G401.6 (cell line): Measurements from ENCODE around the gene ANKRD28.
A peak's percentile ranks its signal among the peaks of the same experiment; 100 is the strongest.

Experiments
- FAIRE-seq: peaks from 2 replicates; lab custom pipeline; 2012; peaks lifted over from hg19 to GRCh38; lab: Jason Lieb, UNC

ANKRD28 gene

DNA sequence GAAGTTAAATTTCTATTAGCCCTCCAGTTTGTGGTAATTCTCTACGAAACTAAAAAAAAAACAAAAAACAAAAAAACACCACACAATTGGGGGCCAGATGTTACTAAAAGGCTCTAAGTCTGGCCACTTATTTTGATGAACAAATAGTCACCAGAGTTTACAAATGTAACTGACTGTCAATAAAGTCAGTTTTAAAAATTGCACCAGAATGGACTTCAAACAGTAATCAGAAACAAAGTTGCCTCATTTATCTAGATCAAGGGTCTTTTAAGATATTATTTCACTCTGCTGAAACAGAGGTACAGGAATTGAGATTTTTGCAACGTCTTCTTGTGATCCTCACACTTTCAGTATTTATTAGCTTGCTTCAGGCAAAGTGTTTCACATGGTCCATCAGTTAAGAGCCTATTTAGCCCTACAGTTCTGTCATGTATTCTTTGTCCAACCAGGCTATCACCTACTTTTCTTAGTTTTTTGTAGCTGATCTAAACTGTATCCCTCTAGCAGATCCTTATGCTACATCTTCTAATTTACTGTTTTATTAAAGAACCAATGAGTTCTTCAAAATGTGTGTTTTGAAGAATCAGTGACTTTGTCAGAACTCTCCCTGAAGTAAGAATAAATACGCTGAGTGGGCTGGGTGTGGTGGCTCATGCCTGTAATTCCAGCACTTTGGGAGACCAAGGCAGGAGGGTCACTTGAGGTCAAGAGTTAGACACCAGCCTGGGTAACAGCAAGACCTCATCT lies 74.7 kb downstream of the ANKRD28 start:
- no peak for FAIRE-seq

DNA sequence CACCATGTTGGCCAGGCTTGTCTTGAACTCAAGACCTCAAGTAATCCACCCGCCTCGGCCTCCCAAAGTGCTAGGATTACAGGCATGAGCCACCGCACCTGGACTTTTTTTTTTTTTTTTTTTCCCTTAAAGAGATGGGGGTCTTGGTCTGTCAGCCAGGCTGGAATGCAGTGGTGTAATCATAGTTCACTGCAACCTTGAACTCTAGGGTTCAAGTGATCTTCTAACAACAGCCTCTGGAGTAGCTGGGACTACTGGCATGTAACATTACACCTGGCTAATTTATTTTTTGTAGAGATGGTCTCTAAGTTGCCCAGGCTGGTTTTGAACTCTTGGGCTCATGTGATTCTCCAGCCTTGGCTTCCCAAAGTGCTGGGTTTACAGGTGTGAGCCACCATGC lies 81.6 kb downstream of the ANKRD28 start:
- no peak for FAIRE-seq

DNA sequence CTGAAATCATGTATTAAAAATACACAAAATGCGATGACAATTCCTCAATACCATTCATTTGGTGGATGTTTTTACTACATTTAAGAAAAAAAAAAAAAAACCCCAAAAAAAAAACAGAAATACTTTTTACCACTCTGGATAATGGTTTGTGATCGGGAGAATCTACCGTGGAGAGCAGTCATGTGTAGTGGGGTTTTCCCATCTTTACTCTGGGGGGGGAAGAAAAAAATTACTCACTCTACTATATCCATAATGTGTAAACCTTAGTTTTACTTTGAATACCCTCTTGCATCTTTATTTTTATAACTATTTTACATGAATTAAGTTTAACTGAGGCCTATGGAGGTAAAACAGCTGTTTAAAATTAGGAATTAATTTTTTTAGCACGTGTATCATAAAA lies 83.3 kb downstream of the ANKRD28 start:
- FAIRE-seq, result no peak

DNA sequence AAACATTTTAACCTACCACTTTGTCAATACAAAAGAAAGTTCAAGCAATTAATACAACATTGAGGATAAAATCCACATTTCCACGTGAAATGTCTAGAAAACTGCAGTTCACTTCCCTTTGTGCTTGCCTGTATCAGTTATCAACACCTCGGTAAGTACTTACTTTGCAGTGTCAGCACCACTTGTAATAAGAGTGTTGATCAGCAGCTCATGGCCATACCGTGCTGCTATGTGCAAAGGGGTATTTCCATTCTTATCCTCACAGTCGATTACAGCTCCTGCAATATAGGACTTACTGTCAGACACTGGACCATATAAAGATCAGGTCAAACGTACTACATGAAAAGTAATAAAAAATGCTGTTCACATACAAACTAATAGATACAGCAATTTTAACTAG lies 84.4 kb downstream of the ANKRD28 start:
- no peak for FAIRE-seq

DNA sequence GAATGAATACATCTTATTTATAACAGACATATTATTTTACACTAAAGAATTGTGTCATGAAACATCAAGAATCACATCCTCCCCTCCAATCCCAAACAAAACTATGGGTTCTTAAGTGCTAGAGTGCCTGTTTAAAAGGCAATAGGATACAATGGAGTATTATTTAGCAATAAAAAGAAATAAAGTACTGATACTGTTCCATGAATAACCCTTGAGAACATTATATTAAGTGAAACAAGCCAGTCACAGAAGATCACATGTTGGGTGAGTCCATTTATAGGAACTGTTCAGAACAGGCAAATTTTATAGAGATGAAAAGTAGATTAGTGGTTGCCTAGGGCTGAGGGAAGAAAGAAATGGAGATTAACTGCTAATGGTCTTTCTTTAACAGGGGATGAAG lies 86.5 kb downstream of the ANKRD28 start:
- FAIRE-seq, result no peak

DNA sequence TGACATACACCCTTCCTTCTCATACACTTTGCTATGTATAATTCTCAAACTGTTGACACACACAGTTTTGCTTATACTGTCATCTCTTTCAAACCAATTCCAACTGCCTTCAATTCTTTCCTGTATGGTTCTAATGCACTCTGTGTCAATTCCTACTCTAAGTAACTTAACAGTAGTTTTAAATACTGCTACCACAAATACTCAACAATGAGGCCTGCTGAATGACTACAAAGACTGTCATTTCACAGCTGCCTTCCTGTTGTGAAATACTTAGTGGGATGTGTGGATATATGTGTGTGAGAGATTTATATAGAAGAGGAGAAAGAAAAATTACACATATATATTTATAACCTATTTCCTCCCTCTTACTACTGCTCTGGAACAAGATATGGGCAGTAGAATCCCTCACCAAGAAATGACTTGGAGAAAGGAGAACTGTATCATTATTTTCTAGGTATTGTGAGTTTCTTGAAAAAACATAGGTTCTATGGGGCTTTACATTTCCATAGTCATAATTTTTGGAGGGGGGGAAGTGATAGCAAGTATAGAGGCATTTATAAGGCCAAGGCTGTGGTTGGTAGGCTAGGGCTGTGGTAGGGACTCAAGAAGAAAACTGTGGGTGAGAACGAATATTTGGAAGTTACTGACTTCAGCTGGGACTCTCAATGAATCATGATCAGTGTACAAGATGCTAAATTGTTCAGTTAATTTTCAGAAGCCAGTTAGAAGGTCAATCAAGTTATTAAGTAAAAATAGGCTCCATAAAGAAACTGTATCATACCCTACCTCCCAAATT lies 88.7 kb downstream of the ANKRD28 start:
- FAIRE-seq, result no peak

DNA sequence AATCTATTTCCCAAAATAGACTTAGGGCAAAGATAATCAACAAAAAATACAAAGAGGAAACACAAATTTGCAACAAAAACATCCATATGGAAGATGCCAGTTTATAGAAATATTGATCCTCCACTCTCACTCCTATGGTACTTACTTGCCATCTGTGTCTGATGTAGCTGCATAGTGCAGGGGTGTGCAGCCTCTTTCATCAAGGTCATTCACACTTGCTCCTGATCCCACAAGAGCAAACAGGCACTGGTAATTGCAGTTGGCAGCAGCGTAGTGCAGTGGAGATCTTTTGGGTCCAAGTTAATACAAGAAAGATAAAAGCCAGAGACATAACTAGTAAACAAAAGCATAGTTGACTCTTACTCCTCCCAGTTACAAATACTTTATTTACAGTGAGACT lies 90.0 kb downstream of the ANKRD28 start:
- no peak for FAIRE-seq

DNA sequence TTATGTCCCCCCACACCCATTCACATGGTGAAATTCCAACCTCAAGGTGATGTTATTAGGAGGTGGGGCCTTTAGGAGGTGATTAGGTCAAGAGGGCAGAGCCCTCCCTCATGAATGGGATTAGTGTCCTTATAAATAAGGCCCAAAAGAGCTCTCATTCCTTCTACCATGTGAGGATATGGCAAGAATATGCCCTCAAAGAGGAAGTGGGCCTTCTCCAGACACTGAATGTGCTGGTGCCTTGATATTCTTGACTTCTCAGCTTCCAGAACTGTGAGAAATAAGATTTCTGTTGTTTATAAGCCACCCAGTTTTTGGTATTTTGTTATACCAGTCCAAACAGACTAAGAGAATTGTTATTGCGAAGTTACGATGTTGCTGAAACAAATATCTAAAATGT lies 94.4 kb downstream of the ANKRD28 start:
- no peak for FAIRE-seq

DNA sequence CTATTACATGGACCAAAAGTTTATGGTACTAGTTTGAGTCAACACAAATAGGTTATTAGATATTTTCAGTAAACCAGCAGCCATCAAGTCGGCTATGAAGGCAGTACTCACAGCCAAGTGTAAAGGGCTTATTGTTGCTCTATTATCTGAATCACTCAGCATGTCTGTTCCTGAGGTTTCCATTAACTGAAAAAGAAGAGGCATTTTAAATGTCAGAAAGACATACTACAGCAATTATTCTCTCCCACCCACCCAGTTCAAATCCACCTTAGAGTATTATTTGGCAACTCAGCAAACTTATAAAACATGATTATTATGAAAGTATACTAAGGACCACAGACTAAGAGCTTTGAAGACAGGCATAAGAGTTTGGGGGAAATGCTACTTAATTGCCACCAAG lies 103.2 kb downstream of the ANKRD28 start:
- FAIRE-seq, result no peak

DNA sequence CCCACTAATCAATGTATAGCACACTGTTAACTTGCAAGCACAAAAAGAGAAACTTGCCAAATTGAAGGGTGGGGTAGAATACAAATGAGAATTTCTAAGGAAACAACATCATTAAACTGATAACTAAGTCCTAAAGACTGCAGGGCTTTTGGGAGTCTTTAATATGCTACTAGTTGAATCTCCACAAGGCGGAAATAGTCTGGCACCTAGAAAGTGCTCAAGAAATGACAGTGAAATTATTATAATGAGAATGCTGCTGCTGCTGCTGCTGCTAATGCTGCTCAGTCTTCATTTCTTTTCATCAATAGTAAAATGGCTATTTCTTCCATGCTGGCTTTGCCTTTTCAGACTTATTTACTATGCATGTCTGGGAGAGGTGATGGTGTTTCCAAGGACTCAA lies 104.4 kb downstream of the ANKRD28 start:
- no peak for FAIRE-seq

DNA sequence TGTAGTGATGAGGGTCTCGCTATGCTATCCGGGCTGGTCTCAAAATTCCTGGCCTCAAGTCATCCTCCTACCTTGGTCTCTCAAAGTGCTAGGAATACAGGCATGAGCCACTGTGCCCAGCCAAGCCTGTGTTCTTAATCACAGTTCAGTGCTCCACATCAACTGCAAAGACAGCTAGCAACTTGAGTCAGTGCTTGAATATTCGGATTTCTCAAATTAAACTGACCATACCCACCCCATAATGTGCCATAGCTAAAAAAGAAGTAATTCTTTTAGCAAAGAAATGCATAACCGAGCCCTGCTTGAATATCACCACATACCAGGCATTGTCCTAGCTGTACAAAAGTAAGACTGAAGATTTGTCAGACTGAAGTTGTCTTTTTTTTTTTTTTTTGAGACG lies 107.0 kb downstream of the ANKRD28 start:
- no peak for FAIRE-seq

DNA sequence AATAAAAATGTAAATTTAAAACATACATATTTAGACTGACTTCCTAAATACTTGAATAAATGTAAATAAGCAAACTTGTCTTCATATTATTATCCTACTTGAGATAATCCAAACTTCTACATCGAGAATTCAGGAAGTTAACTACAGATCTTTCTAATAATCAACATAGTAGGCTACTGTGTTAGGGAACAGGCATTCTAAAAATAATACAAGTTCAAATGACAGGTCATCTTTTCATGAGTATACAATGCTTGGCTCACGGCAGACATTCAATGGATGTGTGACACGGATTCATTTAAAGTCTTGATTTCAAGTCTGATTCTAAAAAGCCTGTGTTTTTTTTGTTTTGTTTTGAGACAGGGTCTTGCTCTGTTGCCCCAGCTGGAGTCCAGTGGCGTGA lies 107.5 kb downstream of the ANKRD28 start:
- FAIRE-seq, result peak; percentile 13

DNA sequence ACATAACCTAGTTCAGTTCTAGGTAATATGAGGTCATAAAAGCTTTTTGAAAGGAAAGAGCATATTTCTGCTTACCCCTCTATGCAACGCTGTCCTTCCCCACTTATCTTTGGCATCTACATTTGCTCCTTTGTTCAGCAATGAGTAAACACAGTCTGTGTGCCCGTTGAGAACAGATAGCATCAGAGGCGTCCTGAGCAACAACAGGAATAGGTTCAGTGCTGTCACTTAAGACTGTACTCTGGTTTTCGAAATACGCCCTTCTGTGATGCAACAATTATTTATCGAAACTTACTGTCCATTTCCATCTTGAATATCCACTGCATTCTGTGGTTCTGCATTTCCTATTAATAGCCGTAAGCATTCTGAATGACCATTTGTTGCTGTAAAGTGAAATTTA lies 111.9 kb downstream of the ANKRD28 start:
- FAIRE-seq, result no peak

DNA sequence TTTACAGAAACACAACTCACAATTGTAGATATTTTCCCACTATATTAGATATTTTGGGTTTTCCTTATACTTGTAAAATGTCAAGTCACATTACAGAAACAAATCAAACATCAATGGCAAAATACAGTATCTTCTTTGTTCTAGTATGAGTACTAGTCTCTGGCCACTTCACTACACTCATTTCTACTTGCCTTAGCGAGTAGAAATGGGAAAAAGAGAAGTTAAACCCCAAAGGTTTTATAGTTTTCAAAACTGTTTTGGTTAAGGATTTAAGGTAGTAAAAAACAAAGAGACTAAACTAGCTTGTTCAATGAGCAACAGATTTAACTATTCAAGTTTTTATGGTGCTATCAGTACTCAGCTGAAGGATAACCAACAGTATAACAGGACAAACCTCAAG lies 114.5 kb downstream of the ANKRD28 start:
- no peak for FAIRE-seq

DNA sequence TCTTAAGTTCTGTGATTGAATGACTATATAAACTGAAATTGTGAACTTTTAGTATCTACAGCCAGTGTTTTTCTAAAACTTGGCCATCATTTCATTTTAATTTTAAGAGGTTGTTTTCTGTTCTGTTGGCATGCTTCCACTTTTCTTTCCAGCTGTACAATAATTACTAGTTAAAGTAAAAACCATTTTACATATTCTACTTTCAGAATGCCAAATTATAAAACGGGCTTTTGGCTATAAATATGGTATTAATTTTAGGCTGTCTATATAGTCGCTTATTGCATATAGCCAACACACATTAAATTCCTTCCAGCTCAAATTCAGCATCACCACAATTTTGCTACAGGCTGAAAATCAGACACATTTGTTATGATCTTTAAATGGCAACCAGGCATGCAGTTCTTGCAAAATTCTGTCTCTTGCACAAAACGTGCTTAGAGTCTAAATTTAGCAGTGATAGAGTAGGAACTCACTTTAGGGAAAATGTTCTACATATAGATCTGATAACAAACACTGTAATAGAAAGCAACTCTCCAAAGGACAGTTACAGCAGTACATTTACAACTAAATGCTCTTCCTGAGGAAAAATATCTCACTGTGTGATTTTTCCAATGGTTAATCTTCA lies 115.1 kb downstream of the ANKRD28 start:
- FAIRE-seq, result no peak

DNA sequence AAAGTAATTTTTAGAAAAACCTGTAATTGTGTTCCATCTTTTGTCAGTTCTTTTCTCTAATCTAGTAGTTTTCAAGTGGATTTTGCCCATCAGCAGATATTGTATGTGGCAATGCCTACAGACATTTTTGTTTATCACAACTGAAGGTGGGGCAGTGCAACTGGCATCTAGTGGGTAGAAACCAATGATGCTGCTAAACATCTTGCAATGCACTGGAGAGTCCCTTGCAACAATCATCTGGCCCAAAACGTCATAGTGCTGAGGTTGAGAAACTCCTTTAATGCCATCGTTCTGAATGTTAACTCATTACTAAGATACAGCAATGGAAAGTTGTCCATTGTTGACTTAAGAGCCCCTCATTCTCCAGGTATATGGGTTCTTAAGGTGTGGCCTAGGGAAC lies 116.1 kb downstream of the ANKRD28 start:
- FAIRE-seq, result no peak

DNA sequence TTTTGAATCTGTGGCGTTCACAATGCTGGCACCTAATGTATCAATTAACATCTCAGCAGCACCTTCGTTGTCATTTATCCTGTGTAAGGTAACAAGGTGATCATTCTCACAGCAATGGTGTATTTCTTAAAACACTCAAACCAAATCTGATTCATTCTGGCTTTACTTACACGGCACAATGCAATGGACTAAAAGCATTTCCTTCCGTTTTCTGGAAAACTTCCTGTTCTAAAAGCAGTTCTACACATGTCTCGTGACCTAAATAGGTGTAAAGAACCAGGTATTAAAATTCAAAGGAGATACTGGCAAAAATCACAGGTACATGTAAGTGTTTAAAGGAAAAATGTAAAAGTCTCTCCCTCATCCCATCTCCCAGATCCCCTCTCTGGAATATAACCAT lies 118.5 kb downstream of the ANKRD28 start:
- no peak for FAIRE-seq

DNA sequence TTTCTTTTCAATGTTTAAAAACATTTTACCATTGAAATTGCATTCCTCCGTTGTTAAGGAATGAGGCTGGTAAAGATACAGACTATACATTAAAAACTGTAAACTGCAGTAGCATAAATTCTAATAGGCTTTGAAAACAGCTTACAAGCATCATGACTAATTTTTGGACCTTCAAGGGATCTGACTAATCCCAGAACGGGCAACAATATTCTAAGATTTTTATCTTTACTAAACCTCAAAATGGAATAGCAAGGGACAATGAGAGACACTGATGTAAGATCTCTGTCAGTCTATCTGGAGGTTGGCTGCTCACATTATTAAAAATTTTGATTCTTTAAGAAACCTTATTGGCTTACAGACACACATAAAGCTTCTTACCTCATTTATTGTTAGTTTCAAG lies 121.5 kb downstream of the ANKRD28 start:
- FAIRE-seq, result no peak

DNA sequence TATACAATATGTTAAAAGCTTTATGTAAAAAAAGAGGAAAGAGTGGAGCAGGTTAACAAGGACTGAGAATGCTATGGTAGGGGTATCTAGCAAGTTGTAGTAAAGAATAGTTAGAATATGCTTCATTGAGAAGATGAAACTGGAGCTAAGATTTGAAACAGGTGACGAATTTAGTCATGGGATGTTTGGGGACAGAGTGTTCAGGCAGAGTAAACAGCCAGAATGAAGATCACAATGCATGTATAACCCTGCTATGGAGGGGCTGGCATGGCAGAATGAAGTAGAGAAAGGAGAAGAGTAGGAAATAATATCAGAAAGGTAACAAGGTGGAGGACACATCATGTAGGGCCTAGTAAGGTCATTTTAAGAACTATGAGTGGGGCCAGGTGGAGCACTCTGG lies 124.2 kb downstream of the ANKRD28 start:
- no peak for FAIRE-seq

DNA sequence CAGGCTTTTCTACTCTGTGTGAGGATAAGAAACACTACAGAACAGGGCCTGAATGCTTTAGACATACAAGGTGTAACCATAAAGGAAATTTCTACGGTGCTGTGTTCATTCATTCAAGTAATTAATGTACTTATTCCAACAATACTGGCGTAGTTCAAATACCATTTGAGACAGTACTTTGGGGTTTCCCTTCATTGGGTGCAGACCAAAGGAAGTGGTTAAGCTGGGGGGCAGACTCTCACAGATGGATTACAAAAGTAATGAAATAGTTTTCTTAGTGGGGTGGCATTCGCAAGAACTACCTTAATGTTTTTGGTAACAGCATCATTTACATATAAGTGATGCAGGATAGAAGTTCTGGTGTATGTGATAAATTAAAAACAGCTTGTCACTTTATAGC lies 130.3 kb downstream of the ANKRD28 start:
- FAIRE-seq, result no peak

DNA sequence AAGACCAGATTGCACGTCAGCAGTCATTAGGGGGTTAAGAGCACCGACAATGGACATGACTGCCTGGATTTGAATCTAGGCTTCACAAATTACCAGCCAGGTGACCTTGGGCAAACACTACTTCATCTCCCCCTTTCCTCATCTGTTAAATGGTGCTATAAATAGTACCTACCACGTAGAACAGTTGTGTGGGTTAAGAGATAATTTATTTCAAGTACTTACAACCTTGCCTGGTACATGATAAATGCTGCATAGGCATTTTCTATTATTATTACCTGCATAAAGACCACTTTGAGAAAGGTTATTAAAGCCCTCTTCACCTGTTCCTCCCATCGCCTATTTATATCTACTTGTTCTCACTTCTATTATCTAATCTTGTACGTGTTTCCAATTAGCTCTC lies 131.5 kb downstream of the ANKRD28 start:
- no peak for FAIRE-seq

DNA sequence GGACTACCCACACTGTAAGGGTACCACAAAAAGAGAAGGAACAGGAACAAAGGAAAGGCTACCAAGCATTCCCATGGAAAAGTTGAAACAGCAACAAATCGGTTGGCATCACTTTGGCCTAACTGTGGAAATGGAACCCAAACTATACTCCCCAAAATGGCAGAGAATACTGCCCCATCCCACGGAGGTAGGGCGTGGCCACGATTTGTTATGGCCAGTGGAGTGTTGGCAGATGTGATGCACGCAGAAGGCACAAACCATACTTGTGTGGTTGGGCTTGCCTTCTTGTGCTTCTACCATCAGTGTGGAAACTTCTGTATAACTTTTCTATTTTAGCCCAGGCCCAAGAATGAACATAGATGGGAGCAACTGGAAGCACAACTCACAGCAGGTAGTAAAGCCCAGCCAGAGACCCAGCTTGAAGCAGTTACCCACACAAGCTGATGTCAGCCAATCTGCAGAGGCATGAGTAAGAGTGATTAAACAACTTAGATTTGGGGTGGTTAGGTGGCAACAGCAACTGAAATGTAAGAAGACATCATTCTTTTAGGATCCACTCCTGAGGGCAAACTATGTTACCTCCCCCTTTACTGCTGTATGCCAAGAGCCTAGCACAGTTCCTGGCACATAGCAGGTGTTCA lies 132.1 kb downstream of the ANKRD28 start:
- FAIRE-seq, result no peak

DNA sequence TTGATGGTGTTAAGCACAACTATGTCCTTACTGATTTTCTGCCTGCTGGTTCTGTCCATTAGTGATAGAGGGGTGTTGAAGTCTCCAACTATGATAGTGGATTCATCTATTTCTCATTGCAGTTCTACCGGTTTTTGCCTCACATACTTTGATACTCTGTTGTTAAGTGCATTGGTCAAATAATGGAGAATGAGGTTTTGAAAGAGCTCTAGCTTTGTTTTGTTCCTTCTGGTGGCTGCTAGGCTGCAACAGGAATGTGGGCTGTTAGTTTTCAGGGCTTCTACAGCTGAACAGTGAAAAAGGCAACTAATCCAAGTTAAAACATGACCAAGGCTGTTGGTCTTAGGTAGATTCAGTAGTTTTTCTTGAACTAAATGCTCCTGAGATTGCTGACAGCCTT lies 133.6 kb downstream of the ANKRD28 start:
- FAIRE-seq, result no peak
